Retinal pigment epithelial cell (primary cell): ENCODE results near the gene UGT3A1.
"Not testable (repeated sequence)": the region's sequence is repeated elsewhere in the genome, so short reads cannot be mapped to it uniquely, and the experiment has no call there.

Source experiments
- DNase-seq: peaks from one replicate; pipeline ENCODE4 v3.0.0-alpha.2; 2010; ENCODE audit warnings: low read depth
- H3K4me3 ChIP-seq: 2 replicates; pipeline ENCODE4 v1.5.1; 2011; ENCODE audit warnings: mild to moderate bottlenecking, low read length, control low read depth, moderate library complexity
- TF ChIP-seq, protein P1 (sequence below): conservative IDR thresholded peaks from 2 replicates; pipeline ENCODE4 v1.5.1; 2011; ENCODE audit warnings: low read depth, low read length, control low read depth, inconsistent platforms

Gene UGT3A1, protein sequence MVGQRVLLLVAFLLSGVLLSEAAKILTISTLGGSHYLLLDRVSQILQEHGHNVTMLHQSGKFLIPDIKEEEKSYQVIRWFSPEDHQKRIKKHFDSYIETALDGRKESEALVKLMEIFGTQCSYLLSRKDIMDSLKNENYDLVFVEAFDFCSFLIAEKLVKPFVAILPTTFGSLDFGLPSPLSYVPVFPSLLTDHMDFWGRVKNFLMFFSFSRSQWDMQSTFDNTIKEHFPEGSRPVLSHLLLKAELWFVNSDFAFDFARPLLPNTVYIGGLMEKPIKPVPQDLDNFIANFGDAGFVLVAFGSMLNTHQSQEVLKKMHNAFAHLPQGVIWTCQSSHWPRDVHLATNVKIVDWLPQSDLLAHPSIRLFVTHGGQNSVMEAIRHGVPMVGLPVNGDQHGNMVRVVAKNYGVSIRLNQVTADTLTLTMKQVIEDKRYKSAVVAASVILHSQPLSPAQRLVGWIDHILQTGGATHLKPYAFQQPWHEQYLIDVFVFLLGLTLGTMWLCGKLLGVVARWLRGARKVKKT

DNA sequence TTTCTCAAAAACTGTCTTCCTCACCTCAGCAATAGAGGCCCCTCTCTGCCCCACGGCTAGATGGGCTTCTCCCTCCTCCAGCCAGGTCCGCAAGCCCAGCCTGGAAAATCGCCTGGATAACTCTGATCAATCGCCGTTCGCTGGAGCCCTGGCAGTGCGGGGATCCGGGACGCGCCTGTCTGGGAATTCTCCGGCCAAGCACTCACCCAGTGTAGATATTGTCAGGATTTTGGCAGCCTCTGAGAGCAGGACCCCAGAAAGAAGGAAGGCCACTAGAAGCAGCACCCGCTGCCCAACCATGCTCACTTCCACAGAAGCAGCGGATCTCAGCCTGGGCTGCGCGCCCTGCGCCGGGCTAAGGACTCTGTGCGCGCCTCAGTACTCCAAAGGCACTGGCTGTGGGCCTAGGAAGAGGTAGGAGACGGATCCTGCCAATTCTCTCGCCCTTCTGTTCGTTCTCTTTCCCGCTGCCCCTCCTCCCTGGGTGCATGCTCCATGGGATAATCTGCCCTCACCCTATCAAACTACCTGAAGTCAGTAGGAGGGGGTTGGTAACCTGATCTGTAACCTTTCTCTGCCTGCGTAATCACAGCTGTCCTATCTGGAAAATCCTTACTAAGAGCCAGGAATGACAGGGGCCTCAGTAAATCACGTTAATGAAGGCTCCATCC is at the start of gene UGT3A1:
UGT3A1 (minus strand) TSS at position 450 of the 671 bp plus-strand sequence; CDS start at position 300, 150 bp downstream.
- H3K4me3 ChIP-seq: no peak within 1 kb of the TSS
- DNase-seq: no peak
- TF ChIP-seq, protein P1, sequence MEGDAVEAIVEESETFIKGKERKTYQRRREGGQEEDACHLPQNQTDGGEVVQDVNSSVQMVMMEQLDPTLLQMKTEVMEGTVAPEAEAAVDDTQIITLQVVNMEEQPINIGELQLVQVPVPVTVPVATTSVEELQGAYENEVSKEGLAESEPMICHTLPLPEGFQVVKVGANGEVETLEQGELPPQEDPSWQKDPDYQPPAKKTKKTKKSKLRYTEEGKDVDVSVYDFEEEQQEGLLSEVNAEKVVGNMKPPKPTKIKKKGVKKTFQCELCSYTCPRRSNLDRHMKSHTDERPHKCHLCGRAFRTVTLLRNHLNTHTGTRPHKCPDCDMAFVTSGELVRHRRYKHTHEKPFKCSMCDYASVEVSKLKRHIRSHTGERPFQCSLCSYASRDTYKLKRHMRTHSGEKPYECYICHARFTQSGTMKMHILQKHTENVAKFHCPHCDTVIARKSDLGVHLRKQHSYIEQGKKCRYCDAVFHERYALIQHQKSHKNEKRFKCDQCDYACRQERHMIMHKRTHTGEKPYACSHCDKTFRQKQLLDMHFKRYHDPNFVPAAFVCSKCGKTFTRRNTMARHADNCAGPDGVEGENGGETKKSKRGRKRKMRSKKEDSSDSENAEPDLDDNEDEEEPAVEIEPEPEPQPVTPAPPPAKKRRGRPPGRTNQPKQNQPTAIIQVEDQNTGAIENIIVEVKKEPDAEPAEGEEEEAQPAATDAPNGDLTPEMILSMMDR: no peak

DNA sequence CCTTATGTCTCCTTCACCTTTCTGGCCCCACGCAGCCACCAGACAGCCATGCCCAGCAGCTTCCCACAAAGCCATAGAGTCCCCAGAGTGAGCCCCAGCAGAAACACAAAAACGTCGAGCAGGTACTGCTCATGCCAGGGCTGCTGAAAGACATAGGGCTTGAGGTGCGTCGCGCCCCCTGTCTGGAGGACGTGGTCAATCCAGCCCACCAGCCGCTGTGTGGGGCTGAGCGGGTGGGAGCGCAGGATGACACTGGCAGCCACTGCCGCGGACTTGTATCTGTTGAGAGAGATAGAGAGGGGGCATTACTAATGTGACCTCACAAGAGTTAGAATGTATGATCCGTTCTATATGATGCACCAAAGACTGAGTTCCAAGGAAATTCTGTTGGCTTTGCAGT is 44.5 kb upstream of the UGT3A1 start:
- no peak for DNase-seq
- no peak overlapping the region for H3K4me3 ChIP-seq
- TF ChIP-seq, protein P1: no peak

DNA sequence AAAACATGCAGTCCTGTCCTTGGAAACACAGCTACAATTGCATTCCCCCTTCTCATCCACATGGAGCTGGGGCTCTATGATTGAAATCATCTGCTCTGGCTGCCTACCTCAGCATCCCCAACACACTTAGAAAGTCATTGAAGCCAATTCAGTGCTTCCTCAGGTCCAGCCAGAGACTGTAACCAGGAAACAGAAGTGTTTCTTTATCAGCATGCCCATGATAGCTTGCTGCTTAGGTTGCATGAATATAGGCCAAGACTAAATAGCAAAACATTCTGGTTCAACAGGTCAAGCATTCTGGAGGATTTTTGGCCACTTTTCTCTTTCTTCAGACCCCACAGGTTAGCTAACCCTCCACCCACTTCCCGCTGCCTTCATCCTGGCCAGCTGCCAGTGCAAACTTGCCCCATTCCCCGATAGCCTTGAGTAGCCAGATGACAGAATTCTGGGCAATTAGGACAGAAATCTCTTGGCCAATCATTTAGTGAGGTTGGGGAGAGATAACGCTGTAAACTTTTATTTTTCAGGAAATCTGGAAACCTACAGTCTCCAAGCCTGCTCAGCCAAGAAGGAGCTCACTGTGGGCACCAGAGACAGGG is 43.4 kb upstream of the UGT3A1 start:
- DNase-seq, H3K4me3 ChIP-seq: not testable (repeated sequence)

DNA sequence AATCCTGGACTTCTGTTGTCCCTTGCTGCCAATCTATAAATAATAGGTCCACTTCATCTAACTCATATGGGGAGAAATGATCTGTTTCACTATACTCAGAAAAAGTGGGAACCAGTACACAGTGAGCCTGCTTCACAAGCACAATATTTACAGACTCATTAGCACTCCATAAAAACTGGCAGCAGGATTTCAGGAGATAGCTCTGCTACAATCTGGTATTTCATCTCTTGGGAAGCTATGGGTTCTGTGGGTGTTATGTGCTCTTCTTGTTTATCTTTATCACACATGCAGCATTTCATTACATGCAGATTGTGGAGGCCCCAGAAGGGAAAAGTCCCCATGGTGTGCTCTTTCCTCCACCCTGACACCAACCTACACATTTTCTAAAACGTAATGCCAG is 42.3 kb upstream of the UGT3A1 start:
- TF ChIP-seq, protein P1: no peak
- DNase-seq: no peak
- no peak overlapping the region for H3K4me3 ChIP-seq

DNA sequence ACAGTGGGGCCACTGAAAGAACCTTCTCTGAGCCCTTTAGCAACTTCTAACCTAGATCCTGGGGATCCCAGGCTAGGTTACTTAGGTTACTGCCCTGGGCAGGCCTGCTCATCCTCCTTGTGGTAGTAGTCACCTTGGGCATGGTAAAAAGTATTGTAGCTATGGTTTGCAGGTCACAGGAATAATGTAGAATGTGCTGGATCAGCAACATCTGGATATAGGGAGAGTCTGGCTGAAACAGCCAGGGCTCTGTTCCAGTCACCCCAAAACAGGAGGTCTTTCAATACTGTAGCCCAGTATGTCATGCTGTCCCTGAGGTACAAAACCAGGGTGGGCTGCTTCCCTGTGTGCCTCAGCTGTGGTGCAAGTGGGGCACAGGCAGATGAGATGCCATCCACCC is 41.9 kb upstream of the UGT3A1 start:
- TF ChIP-seq, protein P1: no peak
- DNase-seq: no peak
- no peak overlapping the region for H3K4me3 ChIP-seq

DNA sequence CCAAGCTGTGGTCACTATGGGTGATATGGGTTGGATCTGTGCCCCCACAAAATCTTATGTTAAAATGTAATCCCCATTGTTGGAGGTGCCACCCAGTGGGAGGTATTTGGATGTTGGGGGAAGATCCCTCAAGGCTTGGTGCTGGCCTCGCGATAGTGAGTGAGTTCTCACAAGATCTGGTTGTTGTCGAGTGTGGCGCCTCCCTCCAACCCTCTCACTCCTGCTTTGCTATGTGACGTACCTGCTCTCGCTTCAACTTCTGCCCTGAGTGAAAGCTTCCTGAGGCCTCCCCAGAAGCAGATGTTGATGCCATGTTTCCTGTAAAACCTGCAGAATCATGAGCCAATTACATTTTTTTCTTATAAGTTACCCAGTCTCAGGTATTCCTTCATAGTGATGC is 40.0 kb upstream of the UGT3A1 start:
- no peak overlapping the region for H3K4me3 ChIP-seq
- TF ChIP-seq, protein P1: no peak
- no peak for DNase-seq

DNA sequence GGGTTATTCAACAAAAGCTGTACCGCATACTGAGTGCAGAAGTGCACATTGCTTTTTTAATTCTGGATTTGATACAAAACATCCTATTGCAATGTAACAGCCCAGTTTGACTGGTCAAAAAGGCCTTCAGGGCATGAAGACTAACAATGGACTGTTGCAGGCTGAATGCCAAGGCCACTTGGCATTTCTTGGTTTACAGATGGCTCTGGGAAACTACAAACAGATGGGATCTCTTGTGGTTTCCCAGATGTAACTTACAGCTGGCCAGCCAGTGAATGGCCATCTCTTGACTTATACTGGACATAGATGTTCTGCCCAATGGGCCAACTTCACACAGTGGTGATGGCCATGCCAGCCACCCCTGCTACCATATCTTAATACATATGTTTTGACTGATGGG is 38.7 kb upstream of the UGT3A1 start:
- H3K4me3 ChIP-seq: no peak overlapping the region
- no peak for DNase-seq
- TF ChIP-seq, protein P1: no peak
